Retina (tissue), 1 donor: Measurements from ENCODE around the gene KCNJ1.

Experiments
- DNase-seq: peaks from one replicate; pipeline ENCODE4 v3.0.0-alpha.2; 2016

KCNJ1 gene

DNA sequence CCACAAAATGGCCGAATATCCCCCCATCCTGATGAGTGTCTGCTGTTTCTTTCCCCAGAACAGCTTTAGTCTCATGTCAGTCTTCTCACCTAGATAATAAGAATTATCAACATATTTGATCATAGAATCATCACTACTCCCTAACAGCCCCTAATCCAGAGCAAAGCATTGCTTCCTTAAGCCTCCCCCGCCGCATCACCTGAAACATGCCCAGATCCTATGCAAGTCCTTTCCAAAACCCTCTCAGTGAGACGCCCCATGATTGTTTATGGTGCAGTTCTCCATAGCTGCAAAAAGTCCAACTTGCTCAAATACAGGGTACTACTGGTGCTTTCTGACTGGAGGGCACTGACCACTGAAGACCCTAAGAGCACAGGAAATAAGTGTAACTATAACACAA is 20.1 kb downstream of the KCNJ1 start:
- DNase-seq = no peak

DNA sequence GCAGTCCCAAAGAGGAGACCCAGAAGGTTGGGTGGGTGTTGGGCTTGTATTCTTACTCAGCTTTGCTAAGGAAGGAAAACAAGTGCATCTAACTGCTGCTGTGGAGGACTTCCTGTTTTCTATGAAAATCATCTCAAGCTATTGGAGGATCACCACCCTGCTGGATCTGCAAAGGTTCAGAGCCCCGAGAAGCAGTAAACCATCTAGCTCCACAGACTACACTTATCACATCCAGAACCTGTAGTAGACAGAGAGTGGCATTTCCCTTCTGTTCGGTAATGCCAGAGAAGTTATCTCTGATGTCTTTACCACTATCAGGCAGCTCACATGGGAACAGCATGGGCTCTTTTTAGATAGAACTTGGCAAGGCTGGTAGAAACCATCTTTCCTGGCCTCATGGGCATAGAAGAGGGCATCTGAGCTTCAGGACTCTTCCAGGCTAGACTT is 21.7 kb downstream of the KCNJ1 start:
- no peak for DNase-seq

GRCh38 chr11:128843198-128843785 is 23.8 kb downstream of the KCNJ1 start:
- DNase-seq = no peak

DNA sequence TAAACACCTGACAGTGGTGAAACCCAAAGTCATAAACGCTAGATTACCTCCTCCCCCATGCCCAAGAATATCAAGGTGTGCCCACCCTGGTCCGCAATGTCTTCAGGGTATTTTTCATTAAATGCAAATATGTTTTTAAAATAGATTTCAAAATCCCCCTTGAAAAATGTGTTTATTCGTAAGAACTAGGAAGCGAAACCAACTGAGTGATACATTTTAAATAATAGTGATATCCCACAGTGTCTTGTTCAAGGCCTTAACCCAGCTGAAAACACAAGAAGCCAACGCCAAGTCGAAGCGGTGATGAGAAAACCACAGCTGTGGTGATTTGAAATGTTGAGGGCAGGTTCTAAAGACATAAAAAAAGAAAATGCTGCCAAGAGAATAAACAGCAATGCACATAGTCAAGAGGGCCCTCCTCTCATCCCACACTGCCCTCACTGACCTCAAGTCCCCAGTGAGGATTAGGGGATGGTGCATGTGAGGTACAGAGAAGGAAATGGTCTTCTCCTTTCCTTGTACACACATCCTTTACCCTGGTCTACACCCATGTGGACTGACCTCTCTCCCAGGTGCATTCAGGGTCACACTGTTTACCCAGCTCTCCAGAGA is 25.5 kb downstream of the KCNJ1 start:
- no peak for DNase-seq

DNA sequence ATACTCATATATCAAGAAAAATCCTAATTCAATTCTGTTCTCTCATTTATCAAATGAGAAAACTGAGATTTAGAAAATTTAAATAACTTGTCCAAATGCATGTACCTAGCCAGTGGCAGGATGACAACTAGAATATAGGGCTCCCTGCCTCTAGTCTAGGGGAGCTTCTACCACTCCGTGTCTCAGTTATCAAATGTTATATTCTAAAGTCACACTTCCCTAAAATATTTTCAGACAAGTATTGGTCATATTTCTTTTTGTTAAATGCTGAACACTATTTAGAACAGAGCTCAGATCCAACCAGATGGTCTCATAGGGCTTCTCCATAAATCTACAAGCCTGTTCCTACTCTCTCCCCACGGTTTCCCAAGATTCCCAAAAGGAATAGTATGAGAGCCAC is 26.3 kb downstream of the KCNJ1 start:
- DNase-seq = no peak

DNA sequence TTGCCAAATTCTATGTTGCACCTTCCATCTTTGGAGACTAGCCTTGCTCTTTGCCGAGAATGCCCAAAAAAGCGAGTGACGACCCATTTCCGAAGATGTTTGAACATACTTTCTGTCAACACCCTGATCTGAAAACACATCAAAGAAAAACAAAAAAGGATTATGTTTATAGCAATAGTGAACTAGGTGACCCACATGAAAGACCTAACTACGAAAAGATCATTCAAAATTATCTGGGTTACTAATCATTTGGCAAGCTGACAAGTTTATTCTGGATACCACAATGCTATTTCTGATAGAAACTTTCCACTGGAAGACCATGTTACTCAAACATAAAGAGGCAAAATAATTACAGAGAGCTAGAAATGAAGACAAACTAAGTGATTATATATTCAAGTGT is 27.0 kb downstream of the KCNJ1 start:
- DNase-seq = no peak

DNA sequence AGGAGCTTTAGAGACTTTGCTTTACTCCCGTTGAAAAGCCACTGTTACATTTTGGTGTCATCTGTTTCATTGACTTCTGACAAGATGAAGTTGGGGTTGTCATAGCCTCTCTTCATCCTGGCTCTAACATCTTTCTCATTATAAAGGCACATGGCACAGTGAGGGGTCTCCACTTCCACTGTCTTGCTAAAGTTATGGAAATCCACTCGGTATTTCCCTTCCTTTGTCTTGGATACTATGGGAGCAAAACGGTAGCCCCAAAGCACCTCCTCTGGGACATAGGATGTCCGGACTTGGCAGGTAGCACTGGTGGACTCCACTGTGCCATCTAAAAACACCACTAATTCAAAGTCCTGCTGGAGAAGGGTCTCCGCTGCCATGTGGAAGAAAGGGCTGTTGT is 28.0 kb downstream of the KCNJ1 start:
- no peak for DNase-seq

DNA sequence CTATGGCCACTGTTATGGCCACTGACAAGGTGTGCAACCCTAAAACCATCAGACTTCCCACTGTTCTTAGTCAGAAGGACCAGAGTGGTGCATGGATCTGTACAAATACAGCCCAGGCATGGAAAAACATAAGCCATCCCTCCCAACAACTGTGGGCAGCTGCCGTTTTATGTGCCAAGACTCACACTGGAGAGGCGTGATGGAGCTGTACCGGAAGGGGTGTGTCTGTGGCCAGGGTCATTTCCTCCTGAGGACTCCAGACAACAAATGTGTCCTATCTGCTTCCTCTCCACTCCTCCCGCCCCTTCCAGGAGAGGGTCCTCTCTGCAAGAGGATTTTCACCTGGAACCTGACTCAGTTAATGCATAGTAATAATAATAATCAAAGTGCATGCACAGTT is 29.5 kb downstream of the KCNJ1 start:
- DNase-seq = no peak

DNA sequence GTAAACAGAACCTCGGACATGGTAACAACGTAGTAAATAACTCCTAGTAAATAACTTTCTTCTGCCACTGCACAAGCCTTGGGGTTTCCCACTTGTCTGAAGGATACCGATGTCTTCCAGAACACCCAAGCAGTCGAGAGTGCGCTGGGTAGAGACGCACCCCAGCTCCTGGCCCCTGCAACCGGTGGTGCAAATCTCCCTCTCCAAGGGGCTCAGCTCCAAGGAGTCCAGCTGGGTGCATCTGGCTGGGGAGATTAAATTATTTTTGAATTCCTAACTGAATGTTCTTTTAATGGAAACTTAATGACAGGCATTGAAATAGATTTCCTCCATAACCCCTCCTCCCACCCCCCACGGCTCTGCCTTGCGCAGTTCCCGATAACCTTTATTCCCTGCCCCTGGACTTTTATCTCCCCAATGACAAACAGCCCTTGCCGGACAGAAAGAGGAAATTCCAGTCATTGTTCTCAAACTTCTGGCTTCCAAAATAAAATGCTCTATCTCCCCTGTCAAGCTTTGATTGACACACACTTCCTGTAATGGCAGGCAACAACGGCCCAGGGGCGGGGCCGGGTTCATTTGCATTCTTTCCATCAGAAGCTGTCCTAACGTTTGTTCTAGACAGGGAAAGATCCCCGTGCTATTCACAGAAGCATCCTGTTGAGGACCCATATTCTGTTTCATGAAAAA is 31.2 kb downstream of the KCNJ1 start:
- DNase-seq = no peak

- no peak for DNase-seq
Measured at GRCh38 chr11:128834157-128834556, 32.9 kb downstream of the KCNJ1 start.

GRCh38 chr11:128832121-128832497 is 35.0 kb downstream of the KCNJ1 start:
- no peak for DNase-seq

- DNase-seq = peak; percentile 80
Measured at GRCh38 chr11:128831174-128832120, 35.6 kb downstream of the KCNJ1 start.

- no peak for DNase-seq
Measured at GRCh38 chr11:128830290-128831173, 36.6 kb downstream of the KCNJ1 start.

- DNase-seq = no peak
Measured at GRCh38 chr11:128828350-128828749, 38.7 kb downstream of the KCNJ1 start.

GRCh38 chr11:128827191-128827893 is 39.8 kb downstream of the KCNJ1 start:
- no peak for DNase-seq

DNA sequence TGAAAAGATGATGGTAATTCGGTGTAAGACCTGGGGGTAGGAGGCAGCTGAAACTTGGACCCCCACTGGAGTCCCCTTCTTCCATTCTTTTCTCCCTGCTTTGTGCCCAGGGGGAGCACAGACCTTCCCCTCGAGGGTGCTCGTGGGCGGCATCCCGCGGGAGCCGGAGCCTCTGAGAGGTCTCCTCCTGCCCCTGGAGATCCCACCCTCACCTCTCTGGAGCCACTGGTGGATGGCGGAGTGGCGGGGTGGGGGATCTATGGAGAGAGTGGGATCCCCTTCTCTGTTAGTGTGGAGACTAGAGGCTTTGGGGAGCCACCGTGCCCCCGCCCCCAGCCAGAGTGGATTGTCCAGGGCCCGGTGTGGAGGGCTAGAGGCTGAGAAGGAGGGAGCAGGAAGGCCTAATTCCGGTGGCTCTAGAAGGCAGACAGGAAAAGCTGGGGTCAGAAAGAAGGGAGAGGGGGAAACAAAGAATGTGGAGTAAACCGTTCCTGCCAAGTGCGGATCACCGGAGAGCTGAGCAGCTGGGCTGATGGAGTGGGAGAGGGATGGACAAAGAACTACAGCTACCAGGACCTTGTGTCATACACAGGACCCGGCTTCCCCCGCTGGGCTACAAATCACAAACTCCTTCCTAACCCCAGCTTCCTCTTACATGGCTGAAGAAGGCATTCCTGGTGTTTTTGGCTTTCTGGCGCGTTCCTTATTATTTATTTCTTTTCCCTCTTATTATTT is 41.9 kb downstream of the KCNJ1 start:
- no peak for DNase-seq

- DNase-seq = peak; percentile 67
Measured at GRCh38 chr11:128824191-128825049, 42.7 kb downstream of the KCNJ1 start.

DNA sequence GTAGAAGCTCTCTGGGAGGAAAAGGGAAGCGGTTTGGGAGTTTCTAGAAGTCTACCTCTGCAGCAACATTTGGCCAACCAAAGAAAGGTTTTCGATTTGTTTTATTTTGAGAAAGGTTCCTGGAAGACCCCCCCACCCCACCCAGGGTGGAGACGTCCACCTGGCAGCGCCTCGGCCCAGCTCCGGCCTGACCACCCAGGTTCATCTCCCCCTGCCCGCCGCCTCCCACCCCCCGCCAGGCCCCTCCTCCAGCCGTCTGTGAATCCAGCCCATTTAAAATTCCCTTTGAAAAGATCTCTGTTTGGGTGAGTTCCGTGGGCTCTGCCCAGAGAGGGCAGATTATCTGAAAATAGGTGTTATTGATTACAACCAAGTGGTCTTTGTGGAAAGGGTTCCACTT is 43.3 kb downstream of the KCNJ1 start:
- no peak for DNase-seq

DNA sequence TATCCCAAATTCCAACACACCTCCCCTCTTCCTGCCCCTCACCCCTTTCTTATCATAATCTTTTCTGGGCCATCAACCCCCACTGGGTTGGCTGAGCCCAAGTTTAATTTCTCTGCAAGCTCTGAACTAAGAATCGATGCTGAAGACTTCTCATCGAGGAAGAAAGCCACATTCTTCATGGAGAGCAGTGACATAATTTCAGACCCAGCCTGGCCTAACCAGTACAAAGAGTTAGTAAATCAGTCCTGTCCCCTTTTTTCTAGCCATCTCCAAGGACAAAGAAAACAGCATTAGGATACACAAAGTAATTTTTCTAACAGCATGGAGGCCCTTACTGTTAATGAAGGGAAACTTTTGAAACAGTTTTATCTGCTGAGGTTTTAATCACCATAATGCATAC is 45.0 kb downstream of the KCNJ1 start:
- DNase-seq = no peak

- DNase-seq = peak; percentile 17
Measured at GRCh38 chr11:128821556-128821955, 45.5 kb downstream of the KCNJ1 start.
